GM15510 (cell line): ENCODE data around the gene TMEM235.

Experiments used
- POLR2A ChIP-seq: IDR thresholded peaks from 3 replicates; pipeline ENCODE4 v1.6.1; 2011; ENCODE audit warnings: borderline replicate concordance; ENCODE audit not compliant: insufficient read length; ENCODE audit errors: extremely low read depth

The TMEM235 gene

GRCh38 chr17:78228176-78228575 lies 3.3 kb upstream of the TMEM235 start:
- no peak for TF ChIP-seq POLR2A

- TF ChIP-seq POLR2A, result no peak
Observed at GRCh38 chr17:78230252-78230962, 1.0 kb upstream of the TMEM235 start.

DNA sequence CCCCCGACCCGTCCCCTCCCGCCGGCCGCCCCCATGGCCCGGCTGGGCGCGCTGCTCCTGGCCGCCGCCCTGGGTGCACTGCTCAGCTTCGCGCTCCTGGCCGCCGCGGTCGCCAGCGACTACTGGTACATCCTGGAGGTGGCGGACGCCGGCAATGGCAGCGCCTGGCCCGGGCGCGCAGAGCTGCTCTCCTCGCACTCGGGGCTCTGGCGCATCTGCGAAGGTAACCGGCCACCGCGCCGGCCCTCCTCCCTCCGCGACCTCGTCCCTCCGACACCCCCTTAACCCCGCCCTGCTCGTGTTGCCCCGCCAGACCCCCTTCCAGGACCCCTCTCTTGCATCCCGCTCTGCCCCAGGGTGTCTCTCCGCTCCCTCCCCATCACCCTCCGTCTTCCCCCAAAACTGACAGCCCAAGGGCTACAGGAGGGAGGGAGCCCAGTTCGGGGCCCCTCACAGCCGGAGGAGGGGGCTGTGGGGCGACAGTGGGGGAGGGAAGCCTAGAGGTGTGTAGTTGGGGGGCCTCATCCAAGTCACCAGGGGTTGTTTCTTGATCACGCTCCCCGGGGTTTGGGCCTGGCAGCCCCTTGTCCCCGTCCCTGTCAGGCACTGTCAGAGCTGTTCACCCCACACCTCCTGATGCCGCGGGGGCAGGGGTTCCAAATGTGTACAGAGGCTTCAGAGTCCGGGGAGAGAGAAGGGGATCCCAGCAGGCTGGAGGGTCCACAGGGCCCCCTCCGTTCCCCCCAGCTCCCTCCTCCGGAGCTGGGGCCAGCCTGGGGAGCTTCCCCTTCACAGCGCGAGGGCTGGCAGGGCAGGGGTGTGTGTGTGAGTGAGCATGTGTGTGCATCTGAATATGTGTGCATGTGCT lies 794 bp downstream of the TMEM235 start:
- no peak for TF ChIP-seq POLR2A

- TF ChIP-seq POLR2A, result no peak
Observed at GRCh38 chr17:78232859-78233173, 1.4 kb downstream of the TMEM235 start.

- no peak for TF ChIP-seq POLR2A
Observed at GRCh38 chr17:78233678-78234077, 2.2 kb downstream of the TMEM235 start.

GRCh38 chr17:78234261-78234865 lies 2.9 kb downstream of the TMEM235 start:
- no peak for TF ChIP-seq POLR2A

DNA sequence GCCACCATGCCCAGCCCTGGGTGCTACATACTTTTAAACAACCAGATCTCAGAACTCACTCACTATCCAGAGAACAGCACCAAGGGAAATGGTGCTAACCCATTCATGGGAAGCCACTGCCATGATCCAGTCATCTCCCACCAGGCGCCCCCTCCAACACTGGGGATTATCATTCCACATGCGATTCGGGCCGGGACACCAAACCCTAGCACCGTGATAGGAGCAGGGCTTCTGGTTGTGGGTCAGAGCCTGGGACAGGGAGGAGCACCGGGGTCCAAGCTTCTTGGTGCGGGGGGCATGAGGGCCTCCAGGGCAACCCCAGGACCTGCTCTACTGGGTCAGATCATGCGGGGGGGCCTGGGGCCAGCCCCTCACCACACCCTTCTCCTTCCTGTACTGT lies 4.5 kb downstream of the TMEM235 start:
- TF ChIP-seq POLR2A, result no peak

- no peak for TF ChIP-seq POLR2A
Observed at GRCh38 chr17:78236362-78237127, 5.1 kb downstream of the TMEM235 start.

- TF ChIP-seq POLR2A, result no peak
Observed at GRCh38 chr17:78237401-78238012, 6.1 kb downstream of the TMEM235 start.

DNA sequence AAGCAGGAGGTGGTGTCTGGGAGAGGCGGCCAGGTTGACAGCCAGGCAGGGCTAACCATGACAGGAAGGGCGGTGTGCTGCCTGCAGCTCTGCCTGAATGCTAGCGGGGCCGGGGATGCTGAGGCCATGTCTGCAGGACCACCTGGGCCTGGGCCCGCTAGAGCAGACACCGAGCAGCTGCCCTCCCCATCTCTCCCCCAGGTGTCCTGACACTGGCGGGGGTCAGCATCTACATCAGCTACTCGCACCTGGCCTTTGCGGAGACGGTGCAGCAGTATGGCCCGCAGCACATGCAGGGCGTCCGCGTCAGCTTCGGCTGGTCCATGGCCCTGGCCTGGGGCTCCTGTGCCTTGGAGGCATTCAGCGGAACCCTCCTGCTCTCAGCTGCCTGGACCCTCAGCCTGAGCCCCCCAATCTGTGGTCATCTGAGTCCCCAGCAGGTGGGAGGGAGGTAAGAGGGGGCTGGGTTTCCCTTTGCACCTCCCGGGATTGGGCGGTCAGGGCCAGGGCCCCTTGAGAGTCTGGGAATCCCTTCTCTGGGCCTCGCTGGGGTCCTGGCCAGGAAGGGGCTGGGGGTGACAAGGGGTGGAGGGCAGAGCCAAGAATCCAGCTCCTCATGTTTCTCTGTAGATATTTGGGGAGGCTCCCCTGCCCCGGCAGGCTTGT lies 7.5 kb downstream of the TMEM235 start:
- no peak for TF ChIP-seq POLR2A

GRCh38 chr17:78239489-78239931 lies 8.1 kb downstream of the TMEM235 start:
- no peak for TF ChIP-seq POLR2A

DNA sequence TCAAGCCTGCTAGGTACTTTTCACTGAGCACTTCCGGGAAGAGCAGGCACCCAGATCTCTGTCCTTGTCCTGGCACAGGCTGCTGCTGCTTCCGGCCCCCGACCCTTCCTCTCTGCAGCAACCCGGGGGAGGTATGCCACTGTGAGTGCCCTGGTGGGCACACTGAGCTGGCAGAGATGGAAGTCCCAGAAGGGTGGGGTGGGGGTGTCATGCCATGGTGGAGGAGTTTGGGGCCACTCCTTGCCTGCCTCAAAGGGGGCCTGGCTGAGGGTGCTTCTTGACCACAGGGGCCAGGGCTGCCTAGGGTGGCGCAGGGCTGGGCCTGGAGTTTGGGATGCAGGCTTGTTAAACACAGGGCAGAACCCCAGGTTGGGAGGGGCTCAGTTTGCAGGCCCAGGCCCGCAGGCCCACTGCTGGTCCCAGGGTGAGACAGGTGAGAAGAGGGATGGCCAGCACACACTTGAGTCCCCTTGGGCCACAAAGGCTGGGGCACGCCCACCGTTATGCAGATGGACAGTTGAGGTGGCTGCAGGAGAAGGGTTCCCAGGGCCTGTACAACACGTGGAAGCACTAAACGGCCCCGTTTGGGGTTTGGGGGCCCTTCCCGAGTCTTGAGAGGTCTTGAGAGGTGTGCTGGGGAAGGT lies 8.7 kb downstream of the TMEM235 start:
- TF ChIP-seq POLR2A, result no peak

GRCh38 chr17:78240839-78241238 lies 9.4 kb downstream of the TMEM235 start:
- TF ChIP-seq POLR2A, result no peak
